ENCODE measurements around the gene HSPB2. TPM values are rescaled to one million over a fixed set of nuclear protein-coding genes. Genes with fewer than 3 reads are reported as not detected.

Gene HSPB2
- total RNA-seq, 1 experiment from 2014 or later, result not detected

Other genes with a start within 250 kb of the HSPB2 start
- gene PPP2R1B, start 146.3 kb upstream of the HSPB2 start, total RNA-seq (2021; ENCODE audit: unreplicated experiment), result 24.9 TPM
- 23.7 TPM for gene ALG9, start 41.2 kb upstream of the HSPB2 start, total RNA-seq (2021; ENCODE audit: unreplicated experiment)
- gene FDXACB1, start 33.6 kb upstream of the HSPB2 start, total RNA-seq (2021; ENCODE audit: unreplicated experiment), result 3.8 TPM
- gene CFAP68, start 33.2 kb upstream of the HSPB2 start, total RNA-seq (2021; ENCODE audit: unreplicated experiment), result 49.6 TPM
- not detected for gene CRYAB, start 964 bp upstream of the HSPB2 start, total RNA-seq (2021; ENCODE audit: unreplicated experiment)
- gene C11orf52, start 6.2 kb downstream of the HSPB2 start, total RNA-seq (2021; ENCODE audit: unreplicated experiment), result 4.6 TPM
- gene DIXDC1, start 24.6 kb downstream of the HSPB2 start, total RNA-seq (2021; ENCODE audit: unreplicated experiment), result 5.6 TPM
- gene DLAT, start 112.7 kb downstream of the HSPB2 start, total RNA-seq (2021; ENCODE audit: unreplicated experiment), result 68.1 TPM
- 1.6 TPM for gene PIH1D2, start 161.3 kb downstream of the HSPB2 start, total RNA-seq (2021; ENCODE audit: unreplicated experiment)
- 19.4 TPM for gene NKAPD1, start 161.6 kb downstream of the HSPB2 start, total RNA-seq (2021; ENCODE audit: unreplicated experiment)
- gene TIMM8B, start 174.0 kb downstream of the HSPB2 start, total RNA-seq (2021; ENCODE audit: unreplicated experiment), result 62.1 TPM
- 129 TPM for gene SDHD, start 174.1 kb downstream of the HSPB2 start, total RNA-seq (2021; ENCODE audit: unreplicated experiment)